ENCODE measurements around the gene SH2D3C. TPM values are rescaled to one million over a fixed set of nuclear protein-coding genes. Genes with fewer than 3 reads are reported as not detected.

SH2D3C gene
- total RNA-seq, 2 experiments from 2014 or later, result 10.9 to 11.8 TPM

- Mint-ChIP-seq H3K27me3 (no peaks in the 10 kb centered on the region), H3K27ac (no peak overlapping the region), H3K4me3 (no peak overlapping the region), H3K4me1 (ENCODE audit: low read depth) (peaks cover 34% of the 10 kb centered on the region), H3K9me3 (no peaks in the 10 kb centered on the region), H3K36me3 (ENCODE audit: low read depth) (peaks cover 31% of the 10 kb centered on the region)
- no peak for ATAC-seq (ENCODE audit: poor library complexity)
- no peak for TF ChIP-seq CTCF (IDR thresholded peaks at IDR 0.05)
- Histone ChIP-seq H3K27ac (ENCODE audit: low read depth in 1 of 2, low read length in 2 of 2) (no peak overlapping the region), H3K9me3 (ENCODE audit: control insufficient read depth in 1 of 2, insufficient read depth in 1 of 2, low read length in 2 of 2) (no peaks in the 10 kb centered on the region), H3K4me1 (ENCODE audit: insufficient read depth, low read length) (peaks cover 32% of the 10 kb centered on the region), H3K4me3 (ENCODE audit: low read length) (no peak overlapping the region), H3K36me3 (ENCODE audit: insufficient read depth, low read length) (peaks cover 33% of the 10 kb centered on the region), H3K27me3 (ENCODE audit: control insufficient read depth in 1 of 2, insufficient read depth in 2 of 2, low read length in 2 of 2) (no peaks in the 10 kb centered on the region)
- CTCF ChIA-PET, result no interaction called here
- DNase-seq, result no peak
- intact Hi-C loops (cut with DNase I, micrococcal nuclease), result no loop called here
- POLR2A ChIA-PET, result interaction anchor here (1.0 to 1.2 kb wide), 3 partner anchors 23 to 122 kb away, joined by 3 to 4 read pairs (median 3); partner anchors contain the start of gene ST6GALNAC4
Observed at GRCh38 chr9:127794001-127794791, 15.7 kb upstream of the SH2D3C start.

GRCh38 chr9:127793093-127793708 lies 14.7 kb upstream of the SH2D3C start:
- peaks cover 41% of the 10 kb centered on the region for H3K36me3 Mint-ChIP-seq (ENCODE audit: low read depth)
- no peak for DNase-seq

More at GRCh38 chr9:127793093-127793708, 14.7 kb upstream of the SH2D3C start:
- intact Hi-C loops (cut with DNase I, micrococcal nuclease), result no loop called here
- H3K4me1 Mint-ChIP-seq (ENCODE audit: low read depth), result peaks cover 41% of the 10 kb centered on the region
- no peaks in the 10 kb centered on the region for H3K27me3 Mint-ChIP-seq
- no peaks in the 10 kb centered on the region for H3K9me3 ChIP-seq (ENCODE audit: control insufficient read depth in 1 of 2, insufficient read depth in 1 of 2, low read length in 2 of 2)
- H3K36me3 ChIP-seq (ENCODE audit: insufficient read depth, low read length), result peaks cover 43% of the 10 kb centered on the region
- peaks cover 42% of the 10 kb centered on the region for H3K4me1 ChIP-seq (ENCODE audit: insufficient read depth, low read length)
- no peak overlapping the region for H3K4me3 Mint-ChIP-seq
- H3K4me3 ChIP-seq (ENCODE audit: low read length), result no peak overlapping the region
- ChIA-PET POLR2A (interaction anchor here (0.6 to 1.2 kb wide), 9 partner anchors 9 to 178 kb away, joined by 3 to 4 read pairs (median 3); partner anchors contain the start of gene ST6GALNAC4), CTCF (interaction anchor here (1.4 kb wide), 1 partner anchor 58 kb away, joined by 7 read pairs; the partner anchor contains the start of gene TOR2A)
- TF ChIP-seq CTCF (IDR thresholded peaks at IDR 0.05), result no peak
- no peak overlapping the region for H3K27ac Mint-ChIP-seq
- H3K9me3 Mint-ChIP-seq, result no peaks in the 10 kb centered on the region
- no peak overlapping the region for H3K27ac ChIP-seq (ENCODE audit: low read depth in 1 of 2, low read length in 2 of 2)
- no peaks in the 10 kb centered on the region for H3K27me3 ChIP-seq (ENCODE audit: control insufficient read depth in 1 of 2, insufficient read depth in 2 of 2, low read length in 2 of 2)
- ATAC-seq (ENCODE audit: poor library complexity), result no peak

Data from CD4-positive, alpha-beta T cell (primary cell).